GM18951 (cell line): ENCODE measurements around the gene ADCK1.
"Not testable (repeated sequence)": the region's sequence is repeated elsewhere in the genome, so short reads cannot be mapped to it uniquely, and the experiment has no call there.

Source experiments
- POLR2A ChIP-seq: IDR thresholded peaks from 4 replicates; pipeline ENCODE4 v1.6.1; 2011; ENCODE audit warnings: mild to moderate bottlenecking; ENCODE audit not compliant: insufficient read length, insufficient read depth; ENCODE audit errors: extremely low read depth
- in situ Hi-C: fragments of 300-500 bp; cut with MboI; formaldehyde crosslinking; loops from one replicate; pipeline ENCODE4 v1.12.0; 2022; ENCODE audit warnings: low sequenced_read_pairs, mixed read lengths, inconsistent platforms; ENCODE audit not compliant: unreplicated experiment

Gene ADCK1

DNA sequence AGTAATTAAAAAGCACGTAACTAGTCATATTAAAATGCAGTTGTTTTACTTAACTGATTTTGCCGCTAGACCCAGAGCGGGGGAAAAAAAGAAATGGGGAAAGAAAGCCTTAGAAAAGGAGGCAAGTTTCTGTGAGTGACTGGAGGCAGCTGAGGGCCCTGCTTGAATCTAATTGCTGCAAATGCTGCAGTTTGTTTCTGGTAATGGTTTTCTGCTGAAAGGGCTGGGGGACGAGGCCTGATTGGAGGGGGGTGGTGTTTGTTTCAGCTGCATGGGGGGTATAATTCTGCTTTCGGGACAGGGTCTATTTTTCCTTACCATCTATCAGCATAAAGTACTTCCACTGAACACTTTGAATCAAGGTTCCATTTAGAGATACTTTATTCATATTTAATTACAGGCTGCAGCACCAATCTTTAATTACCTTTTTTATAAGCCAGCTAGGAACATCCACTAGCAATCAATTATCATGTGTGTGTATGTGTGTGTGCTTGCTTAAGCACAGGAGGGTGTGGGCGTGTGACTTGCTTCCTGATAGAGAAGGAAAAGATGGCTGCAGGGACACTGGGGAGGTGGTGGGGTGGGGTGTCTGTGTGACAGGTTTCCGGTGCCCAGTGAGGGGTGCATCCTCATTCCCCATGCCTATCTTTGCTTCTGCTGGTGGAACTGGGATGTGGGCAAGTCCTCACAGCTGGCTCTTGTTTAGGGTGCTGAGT, 83.4 kb downstream of the ADCK1 start:
- TF ChIP-seq POLR2A: no peak
- in situ Hi-C loops: no loop called here

DNA sequence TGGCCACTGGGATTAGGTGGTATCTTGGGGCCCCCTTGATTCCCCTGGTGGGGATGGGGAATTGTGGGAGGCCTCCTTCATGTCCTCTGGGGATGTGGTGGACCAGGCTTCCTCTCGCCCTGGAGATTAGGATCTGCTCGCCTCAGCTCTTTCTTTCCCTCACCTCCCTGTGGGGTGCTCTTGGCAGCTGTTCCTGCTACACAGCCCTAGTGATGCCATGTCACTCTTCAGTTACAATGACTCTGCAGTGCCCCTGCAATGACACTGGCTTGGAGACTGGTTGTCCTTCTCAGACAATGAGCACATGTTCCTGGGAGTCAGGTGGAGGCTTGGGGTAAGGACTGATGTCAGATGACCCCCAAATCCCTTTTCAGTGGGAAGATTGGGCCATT, 83.9 kb downstream of the ADCK1 start:
- in situ Hi-C loops: no loop called here
- no peak for TF ChIP-seq POLR2A

DNA sequence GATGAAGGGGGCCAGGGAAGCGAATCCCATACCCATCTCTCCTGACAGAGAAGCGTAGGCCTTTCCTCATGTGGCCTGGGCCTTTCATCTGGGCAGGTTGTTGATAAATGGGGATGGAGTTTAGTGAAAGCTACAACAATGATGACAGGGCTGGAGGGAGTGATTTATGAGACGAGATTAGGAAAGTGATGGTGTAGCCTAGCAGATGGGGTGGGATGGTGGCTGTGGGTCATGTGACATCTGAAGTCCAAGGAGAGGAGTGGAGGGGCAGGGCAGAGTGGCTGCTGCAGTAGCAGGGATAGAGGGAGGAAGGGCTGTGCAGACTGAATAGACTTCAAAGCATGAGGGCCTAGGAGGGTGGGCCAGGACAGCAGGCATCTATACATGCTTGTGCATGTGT, 85.5 kb downstream of the ADCK1 start:
- no peak for TF ChIP-seq POLR2A
- in situ Hi-C loops: no loop called here

DNA sequence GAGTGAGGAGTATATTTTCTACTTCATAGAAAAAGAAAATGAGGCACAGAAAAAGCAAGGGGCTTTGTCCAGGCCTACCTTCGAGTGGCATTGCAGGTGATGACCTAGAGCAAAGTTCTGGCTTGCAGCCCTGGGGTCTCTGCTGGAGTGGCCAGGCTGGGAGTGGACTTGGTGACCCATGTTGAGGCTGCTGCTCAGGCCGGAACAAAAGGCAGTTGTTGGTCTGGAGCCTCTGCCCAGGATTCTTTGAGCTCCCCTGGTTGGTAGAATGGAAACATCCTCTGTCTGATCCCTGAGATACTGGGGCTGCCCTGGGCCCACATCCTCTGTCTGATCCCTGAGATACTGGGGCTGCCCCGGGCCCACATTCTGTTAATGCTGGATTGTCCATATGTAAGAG, 86.1 kb downstream of the ADCK1 start:
- in situ Hi-C loops: no loop called here
- no peak for TF ChIP-seq POLR2A

DNA sequence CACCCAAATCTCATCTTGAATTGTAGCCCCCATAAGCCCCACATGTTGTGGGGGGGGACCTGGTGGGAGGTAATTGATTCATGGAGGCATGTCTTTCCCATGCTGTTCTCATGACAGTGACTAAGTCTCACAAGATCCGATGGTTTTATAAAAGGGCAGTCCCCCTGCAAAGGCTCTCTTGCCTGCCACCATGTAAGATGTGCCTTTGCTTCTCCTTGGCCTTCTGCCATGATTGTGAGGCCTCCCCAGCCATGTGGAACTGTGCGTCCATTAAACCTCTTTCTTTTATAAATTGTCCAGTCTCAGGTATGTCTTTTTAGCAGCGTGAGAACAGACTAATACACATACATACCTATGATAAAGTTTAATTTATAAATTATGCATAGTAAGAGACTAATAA, 89.0 kb downstream of the ADCK1 start:
- in situ Hi-C loops: not testable (repeated sequence)

DNA sequence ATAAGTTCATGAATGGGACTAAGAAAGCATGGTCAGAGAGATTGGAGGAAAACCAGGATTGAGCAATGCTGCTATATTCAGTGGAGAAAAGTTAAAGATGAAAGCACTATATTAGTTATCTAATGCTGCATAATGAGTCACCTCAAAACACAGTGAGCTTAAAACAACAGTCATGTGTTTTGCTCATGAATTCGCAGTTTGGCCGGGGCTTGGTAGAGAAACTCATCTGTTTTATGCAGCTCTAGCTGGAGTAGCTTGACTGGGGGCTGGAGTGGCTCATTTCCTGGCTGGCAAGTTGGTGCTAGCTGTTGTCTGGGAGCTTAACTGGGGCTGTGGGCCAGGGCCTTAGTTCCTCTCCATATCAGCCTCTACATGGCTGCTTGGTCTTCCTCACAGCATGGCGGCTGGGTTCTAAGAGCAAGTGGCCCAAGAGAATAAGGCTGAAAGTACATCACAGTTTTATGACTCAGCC, 90.1 kb downstream of the ADCK1 start:
- in situ Hi-C loops: no loop called here

DNA sequence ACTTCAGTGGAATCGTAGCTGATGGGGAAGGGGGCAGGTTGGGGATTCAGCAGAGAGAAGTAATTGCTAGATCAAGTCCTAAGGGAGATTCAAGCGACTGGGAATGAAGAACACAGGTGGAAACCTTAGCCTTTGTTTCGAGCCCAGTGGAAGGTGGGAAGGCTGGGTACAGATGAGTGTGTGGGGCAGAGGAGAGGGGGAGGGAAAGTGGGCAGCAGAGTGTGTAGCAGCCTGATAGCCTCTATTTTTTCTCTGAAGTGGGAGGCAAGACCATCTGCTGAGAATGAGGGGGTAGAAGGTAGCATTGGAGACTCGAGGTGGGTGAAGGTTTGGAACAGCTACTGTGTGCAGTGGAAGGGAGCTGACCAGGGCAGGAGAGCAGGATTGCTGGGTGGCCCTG, 91.0 kb downstream of the ADCK1 start:
- no peak for TF ChIP-seq POLR2A
- in situ Hi-C loops: no loop called here

More for the DNA sequence above, 90.1 kb downstream of the ADCK1 start:
- no peak for TF ChIP-seq POLR2A

DNA sequence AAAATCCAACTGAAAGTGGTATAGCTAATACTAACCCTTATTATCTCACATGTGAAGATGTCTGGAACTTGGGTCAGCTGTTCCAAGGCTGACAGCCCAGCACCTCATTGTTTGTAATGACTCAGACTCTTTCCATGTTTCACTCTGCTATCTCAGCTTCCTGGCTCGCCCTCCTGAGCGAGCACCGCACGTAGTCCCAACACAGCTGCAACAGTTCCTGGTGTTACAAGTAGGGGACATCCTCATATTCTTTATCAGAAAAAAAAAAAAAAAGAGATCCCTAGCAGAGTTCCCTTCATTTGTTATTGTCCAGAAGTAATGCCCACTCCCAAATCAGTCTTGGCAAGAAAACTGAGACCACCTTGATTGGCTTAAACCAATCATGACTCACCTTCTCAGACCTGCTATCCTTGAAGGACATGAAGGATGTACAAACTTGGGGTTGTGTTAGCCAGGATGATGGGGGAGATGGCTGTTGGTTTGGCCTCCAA, 92.5 kb downstream of the ADCK1 start:
- TF ChIP-seq POLR2A: no peak
- in situ Hi-C loops: no loop called here

DNA sequence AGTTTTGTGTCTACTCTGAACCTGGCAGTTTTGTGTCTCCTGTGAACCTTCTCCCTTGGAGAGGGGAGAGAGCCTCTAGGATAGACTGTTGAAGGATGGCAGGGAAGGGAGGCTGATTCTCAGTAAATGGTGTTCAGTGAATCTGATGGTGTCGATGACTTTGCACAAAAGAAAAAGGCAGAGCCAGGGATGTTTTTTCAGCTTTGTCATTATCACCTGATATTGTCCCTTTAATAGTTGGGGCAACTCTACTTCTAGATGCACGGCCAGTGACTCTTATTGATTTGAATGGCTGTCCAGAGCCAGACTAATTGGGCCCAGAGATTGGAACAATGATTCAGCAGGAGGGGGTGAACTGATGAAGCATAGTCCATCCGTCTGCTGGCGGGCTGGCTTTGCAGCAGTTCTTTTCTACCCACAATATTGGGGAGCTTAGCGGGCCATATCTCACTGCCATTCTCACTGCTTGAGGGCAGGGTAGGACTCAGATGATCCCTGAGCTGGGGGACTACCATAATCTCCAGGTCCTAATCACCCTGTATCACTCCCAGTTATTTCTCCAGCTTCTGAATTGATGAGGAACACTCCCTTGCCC, 93.1 kb downstream of the ADCK1 start:
- in situ Hi-C loops: no loop called here

DNA sequence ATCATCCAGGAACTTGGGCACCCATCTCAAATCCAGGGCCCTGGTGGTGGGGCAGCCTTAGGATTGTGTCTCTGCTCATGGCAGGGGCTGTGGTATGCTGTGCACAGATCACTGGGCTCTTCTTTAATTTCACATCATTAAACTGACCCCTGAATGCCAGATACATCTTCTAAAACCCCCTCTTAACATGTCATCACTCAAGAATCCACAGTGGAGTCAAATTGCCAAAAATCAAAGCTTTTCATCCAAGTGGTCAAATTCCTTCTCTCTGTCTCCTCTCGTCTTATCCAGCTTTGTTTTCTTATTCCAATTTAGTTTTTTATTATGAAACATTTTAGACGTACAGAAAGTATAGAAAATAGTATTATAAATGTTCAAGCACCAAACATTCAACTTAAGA, 97.5 kb downstream of the ADCK1 start:
- no peak for TF ChIP-seq POLR2A
- in situ Hi-C loops: no loop called here

More for the DNA sequence above, 93.1 kb downstream of the ADCK1 start:
- TF ChIP-seq POLR2A: no peak

DNA sequence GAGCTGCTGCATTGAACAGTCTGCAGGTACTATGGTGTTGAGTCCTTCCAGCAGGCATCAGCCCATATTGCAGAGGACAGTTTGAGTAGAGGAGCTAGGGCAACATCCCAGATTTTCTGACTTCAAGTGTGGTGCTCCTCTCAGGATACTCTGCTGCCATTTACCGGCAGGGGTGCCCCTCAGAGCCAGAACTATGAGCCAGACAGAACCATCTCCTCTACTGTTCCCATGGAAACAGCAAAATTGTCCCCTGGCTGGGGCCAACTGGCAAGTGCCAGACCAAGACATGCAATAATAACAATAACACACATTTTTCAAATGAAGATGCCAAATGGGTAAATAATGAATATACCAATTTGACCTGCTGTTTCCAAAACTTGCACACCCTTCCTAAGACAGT, 102.9 kb downstream of the ADCK1 start:
- no peak for TF ChIP-seq POLR2A
- in situ Hi-C loops: no loop called here

DNA sequence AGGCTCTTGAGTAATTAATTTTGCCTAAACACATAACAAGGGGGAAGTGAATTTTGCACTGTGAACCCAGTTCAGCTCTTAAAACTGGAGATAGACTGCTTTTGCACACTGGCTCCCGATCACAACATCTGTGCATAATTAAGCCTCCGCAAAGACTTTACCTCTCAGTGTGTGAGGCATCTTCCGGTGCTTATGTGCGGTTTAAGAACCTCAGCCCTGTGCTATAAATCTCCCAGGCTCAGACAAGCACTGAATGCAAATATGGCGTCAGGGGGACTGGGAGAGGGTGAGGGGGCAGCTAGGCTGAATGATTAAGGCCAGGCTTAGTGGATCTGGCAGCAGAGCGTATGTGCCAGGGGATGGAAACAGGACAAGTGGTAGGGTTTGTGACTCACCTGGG, 103.3 kb downstream of the ADCK1 start:
- in situ Hi-C loops: no loop called here

DNA sequence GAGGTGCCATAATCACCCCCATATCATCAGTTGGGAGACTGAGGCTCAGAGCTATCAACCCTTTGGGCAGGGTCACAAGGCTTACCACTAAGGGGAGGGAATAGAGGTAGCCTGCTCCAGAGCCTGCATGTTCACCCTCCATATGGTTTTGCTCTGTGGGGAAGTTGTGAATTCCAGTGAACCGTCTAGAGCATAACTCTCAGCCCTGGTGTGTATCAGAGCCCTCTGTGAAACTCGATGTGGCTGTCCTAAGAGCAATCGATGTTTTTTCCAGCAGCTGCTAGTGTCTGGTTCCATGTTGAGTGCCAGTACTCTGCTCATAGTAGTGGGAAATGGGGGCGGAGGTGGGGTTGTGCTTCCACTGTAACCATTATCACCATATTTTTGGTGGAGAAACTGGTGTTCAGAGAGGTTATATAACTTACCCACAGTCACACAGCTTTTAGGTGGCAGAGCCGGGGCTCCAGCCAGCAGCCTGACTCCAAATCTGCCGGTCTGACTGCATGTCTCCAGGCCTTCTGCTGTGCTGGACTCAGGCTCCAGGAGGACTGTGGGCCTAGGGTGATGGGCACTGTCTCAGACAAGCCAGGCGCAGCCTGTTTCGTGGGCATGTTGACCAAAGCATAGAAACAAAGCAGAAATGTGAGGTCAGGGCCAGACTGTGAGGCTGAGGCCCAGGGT, 104.2 kb downstream of the ADCK1 start:
- in situ Hi-C loops: no loop called here
- TF ChIP-seq POLR2A: no peak

More for the DNA sequence above, 103.3 kb downstream of the ADCK1 start:
- no peak for TF ChIP-seq POLR2A

DNA sequence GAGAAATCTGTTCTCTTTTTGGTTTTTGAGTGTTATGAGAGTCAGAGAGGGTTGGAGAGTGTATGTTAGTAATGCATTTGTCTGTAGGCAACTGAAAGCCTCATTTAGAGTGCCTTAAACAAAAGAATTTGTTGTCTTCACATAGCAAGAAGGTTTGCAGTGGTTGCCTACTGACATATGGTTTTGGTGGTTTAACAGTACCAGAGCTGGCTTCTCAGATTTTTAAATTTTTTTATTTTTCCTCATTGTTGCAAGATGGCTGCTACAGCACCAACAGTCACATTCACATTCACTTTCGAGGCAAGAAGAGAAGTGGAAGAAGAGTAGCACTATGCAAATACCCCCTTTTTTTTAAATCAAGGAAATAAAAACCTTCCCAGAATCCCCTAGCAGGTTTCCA, 106.5 kb downstream of the ADCK1 start:
- in situ Hi-C loops: no loop called here
- TF ChIP-seq POLR2A: no peak
